Bronchial epithelial cell (primary cell): Measurements from ENCODE around the gene CACNA2D4. TPM values are rescaled to one million over a fixed set of nuclear protein-coding genes. Genes with fewer than 3 reads are reported as not detected.
A peak's percentile ranks its signal among the peaks of the same experiment; 100 is the strongest.

Source experiments
- DNase-seq: peaks from one replicate; pipeline ENCODE4 v3.0.0-alpha.2; 2010; ENCODE audit warnings: low read depth
- FAIRE-seq: peaks from 2 replicates; lab custom pipeline; 2011; peaks lifted over from hg19 to GRCh38; lab: Jason Lieb, UNC
- H3K27me3 ChIP-seq: 2 replicates; pipeline ENCODE4 v1.5.1; 2011; ENCODE audit warnings: low read length; ENCODE audit not compliant: control insufficient read depth, insufficient read depth
- H3K36me3 ChIP-seq: 2 replicates; pipeline ENCODE4 v1.5.1; 2011; ENCODE audit warnings: low read length; ENCODE audit not compliant: control insufficient read depth, insufficient read depth
- H3K4me3 ChIP-seq: 2 replicates; pipeline ENCODE4 v1.5.1; 2011; ENCODE audit warnings: mild to moderate bottlenecking, low read depth, low read length, control low read depth
- total RNA-seq: library from RNA; depleted of rRNA; stranded (reverse); fragments of >200 nt; gene quantifications from 2 replicates; pipeline ENCODE4 v1.2.1, GENCODE V29; 2014
- TF ChIP-seq, protein P1 (sequence below): IDR thresholded peaks from 2 replicates; pipeline ENCODE4 v1.5.1; 2011; ENCODE audit warnings: mild to moderate bottlenecking, moderate library complexity, low read length, control low read depth, inconsistent platforms; ENCODE audit not compliant: insufficient read depth, severe bottlenecking

The CACNA2D4 gene
- total RNA-seq, 1 donor from 2014 or later: not detected

DNA sequence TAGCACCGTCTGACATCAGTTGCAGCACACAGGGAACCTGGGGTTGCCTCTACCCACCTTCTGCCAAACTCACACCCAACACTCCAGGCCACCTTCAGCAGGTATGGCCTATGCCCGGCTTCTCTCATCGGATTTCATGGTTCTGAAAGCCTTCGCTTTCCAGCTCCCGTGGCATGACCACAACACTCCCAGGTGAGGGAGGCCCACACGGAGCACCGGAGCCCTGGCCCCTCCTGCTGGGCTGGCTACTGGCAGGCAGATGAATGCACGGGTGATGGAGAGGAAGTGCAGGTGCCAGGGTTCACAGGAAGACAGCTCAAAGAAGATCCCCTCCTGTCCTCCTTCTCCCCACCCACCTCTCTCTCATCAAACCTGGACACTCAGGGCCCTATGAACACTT is 37.2 kb downstream of the CACNA2D4 start:
- Histone ChIP-seq H3K36me3 (no peaks in the 10 kb centered on the region), H3K27me3 (no peaks in the 10 kb centered on the region), H3K4me3 (no peak overlapping the region)
- TF ChIP-seq, protein P1, sequence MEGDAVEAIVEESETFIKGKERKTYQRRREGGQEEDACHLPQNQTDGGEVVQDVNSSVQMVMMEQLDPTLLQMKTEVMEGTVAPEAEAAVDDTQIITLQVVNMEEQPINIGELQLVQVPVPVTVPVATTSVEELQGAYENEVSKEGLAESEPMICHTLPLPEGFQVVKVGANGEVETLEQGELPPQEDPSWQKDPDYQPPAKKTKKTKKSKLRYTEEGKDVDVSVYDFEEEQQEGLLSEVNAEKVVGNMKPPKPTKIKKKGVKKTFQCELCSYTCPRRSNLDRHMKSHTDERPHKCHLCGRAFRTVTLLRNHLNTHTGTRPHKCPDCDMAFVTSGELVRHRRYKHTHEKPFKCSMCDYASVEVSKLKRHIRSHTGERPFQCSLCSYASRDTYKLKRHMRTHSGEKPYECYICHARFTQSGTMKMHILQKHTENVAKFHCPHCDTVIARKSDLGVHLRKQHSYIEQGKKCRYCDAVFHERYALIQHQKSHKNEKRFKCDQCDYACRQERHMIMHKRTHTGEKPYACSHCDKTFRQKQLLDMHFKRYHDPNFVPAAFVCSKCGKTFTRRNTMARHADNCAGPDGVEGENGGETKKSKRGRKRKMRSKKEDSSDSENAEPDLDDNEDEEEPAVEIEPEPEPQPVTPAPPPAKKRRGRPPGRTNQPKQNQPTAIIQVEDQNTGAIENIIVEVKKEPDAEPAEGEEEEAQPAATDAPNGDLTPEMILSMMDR: no peak
- FAIRE-seq (peak; percentile 58), DNase-seq (no peak)

DNA sequence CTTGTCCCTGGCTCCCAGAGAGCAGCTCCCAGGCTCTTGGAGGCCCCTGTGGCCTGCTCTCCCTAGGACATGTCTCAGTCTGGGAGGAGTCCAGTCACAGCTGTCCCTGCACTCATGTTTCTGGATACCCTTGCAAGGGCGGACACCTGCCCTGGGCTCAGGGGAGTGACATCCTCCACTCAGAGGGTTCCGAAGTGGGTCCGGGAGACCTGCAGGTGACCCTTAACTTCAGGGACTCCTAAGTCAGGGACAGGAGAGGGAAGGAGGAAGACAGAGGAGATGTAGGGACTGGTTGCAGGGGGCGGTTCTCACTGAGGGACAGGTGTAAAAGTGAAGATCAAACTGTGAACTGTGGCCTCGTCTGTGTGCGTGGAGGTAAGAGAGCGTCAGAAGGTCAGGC is 37.6 kb downstream of the CACNA2D4 start:
- Histone ChIP-seq H3K4me3 (no peak overlapping the region), H3K36me3 (no peaks in the 10 kb centered on the region), H3K27me3 (no peaks in the 10 kb centered on the region)
- TF ChIP-seq, protein P1: no peak
- no peak for FAIRE-seq
- no peak for DNase-seq

DNA sequence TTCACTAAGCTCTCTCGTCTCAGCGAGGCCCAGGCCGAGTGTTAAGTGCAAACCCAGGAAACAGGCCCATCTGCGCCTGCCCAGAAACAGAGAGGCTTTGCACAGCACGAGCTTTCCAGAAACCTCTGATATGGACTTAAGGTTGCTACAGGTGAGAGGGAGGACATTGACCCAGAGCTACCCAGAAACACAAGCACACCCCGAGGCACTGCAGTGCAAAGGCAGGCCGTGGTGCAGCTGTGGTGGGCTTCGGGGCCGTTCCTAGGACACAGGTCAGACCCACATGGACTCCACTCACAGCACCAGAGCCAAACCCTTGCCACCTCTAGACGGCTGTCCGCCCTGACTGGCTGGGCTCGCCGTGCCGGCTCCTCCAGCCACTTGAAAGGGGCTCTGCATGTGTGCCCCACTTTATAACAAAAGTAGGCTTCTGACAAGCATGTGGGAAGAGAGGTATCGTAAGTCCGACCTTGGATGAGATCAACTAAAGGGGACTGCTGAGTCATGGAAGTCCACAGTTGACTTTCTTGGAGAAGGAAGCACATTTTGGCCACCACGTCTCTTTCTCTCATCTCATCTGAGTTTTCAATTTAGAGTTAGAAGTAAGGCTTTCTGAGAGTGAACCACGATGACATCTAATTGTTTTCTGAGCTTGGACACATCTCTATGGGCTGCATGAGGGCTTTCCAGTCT is 38.2 kb downstream of the CACNA2D4 start:
- DNase-seq (no peak), FAIRE-seq (peak; percentile 84)
- TF ChIP-seq, protein P1: no peak
- H3K36me3 ChIP-seq: no peaks in the 10 kb centered on the region
- H3K27me3 ChIP-seq: no peaks in the 10 kb centered on the region
- no peak overlapping the region for H3K4me3 ChIP-seq

- H3K4me3 ChIP-seq: no peak overlapping the region
- H3K36me3 ChIP-seq: no peaks in the 10 kb centered on the region
- H3K27me3 ChIP-seq: no peaks in the 10 kb centered on the region
- no peak for DNase-seq
- FAIRE-seq: no peak
- TF ChIP-seq, protein P1: no peak
Measured at GRCh38 chr12:1879633-1880032, 38.8 kb downstream of the CACNA2D4 start.

- no peak overlapping the region for H3K4me3 ChIP-seq
- TF ChIP-seq, protein P1: no peak
- no peaks in the 10 kb centered on the region for H3K36me3 ChIP-seq
- no peak for FAIRE-seq
- DNase-seq: no peak
- no peaks in the 10 kb centered on the region for H3K27me3 ChIP-seq
Measured at GRCh38 chr12:1878695-1879094, 39.8 kb downstream of the CACNA2D4 start.

DNA sequence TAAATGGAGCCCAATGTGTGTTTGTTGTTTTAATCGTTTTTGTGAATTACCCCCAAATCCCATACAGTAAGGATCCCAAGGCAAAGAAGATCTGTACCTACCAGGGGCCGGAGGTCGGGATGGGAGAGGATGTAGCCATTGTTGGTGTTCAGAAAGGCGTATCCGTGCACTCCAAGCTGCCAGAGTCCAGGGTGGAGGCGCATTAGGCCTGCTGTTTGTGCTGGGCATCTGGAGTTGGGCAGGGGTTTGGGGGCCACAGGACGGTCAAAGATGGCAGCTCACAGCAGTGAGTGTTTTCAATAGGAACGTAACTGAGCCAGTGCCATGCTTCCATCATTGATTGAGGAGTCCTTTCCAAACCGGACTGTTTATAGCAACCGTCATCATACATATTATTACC is 40.2 kb downstream of the CACNA2D4 start:
- TF ChIP-seq, protein P1: no peak
- FAIRE-seq: no peak
- DNase-seq: no peak

More for the DNA sequence above, 40.2 kb downstream of the CACNA2D4 start:
- Histone ChIP-seq H3K27me3 (no peaks in the 10 kb centered on the region), H3K36me3 (no peaks in the 10 kb centered on the region), H3K4me3 (no peak overlapping the region)
